Measurements from ENCODE around the gene AKAP13. TPM values are rescaled to one million over a fixed set of nuclear protein-coding genes. Genes with fewer than 3 reads are reported as not detected.

AKAP13 gene
- total RNA-seq, 1 donor, result 346 TPM

DNA sequence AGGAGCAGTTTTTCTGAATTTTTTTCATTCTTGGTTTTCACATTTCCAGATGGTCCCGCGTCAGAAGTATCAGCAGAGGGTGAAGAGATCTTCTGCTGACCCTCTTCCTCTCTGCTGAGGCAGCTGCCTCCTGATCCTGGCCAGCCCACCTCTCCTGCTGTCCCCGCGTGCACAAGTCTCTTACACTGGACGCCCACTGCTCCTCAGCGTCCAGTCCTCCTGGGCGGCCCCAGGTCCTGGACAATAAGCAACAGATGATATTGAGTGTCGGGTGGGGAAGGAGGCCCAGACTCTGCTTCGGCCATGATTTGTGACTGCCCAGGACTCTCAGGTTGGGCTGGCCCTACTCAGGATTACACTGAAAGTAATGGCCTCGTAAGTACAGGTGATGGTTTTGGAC lies 364.2 kb downstream of the AKAP13 start:
- H3K9me3 ChIP-seq (ENCODE audit: low read depth, low read length), result no peaks in the 10 kb centered on the region

DNA sequence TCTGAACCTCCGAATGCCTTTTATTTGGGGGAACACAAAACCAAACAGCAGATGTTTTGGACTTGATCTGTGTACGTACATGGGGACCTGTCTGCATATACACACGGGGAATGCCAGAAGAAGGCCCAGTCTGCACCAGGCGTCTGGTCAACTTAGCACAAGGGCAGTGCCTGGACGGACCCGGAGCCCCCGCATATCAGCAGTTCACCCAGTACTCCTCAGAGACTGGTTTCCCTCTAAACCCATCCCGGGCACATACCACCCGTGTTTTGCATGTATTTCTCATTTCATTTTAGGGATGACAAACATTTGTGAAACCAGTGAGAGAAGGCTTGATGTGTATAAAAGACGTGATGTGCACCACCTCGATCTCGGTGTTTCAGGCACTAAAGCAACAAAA lies 364.6 kb downstream of the AKAP13 start:
- Histone ChIP-seq H3K27me3 (ENCODE audit: insufficient read depth, low read length) (no peaks in the 10 kb centered on the region), H3K9me3 (ENCODE audit: low read depth, low read length) (no peaks in the 10 kb centered on the region), H3K4me3 (ENCODE audit: low read length) (no peak overlapping the region), H3K4me1 (ENCODE audit: insufficient read depth, low read length) (no peaks in the 10 kb centered on the region)

More for the DNA sequence above, 364.2 kb downstream of the AKAP13 start:
- H3K4me1 ChIP-seq (ENCODE audit: insufficient read depth, low read length), result no peaks in the 10 kb centered on the region
- H3K27me3 ChIP-seq (ENCODE audit: insufficient read depth, low read length), result no peaks in the 10 kb centered on the region
- no peak overlapping the region for H3K4me3 ChIP-seq (ENCODE audit: low read length)

DNA sequence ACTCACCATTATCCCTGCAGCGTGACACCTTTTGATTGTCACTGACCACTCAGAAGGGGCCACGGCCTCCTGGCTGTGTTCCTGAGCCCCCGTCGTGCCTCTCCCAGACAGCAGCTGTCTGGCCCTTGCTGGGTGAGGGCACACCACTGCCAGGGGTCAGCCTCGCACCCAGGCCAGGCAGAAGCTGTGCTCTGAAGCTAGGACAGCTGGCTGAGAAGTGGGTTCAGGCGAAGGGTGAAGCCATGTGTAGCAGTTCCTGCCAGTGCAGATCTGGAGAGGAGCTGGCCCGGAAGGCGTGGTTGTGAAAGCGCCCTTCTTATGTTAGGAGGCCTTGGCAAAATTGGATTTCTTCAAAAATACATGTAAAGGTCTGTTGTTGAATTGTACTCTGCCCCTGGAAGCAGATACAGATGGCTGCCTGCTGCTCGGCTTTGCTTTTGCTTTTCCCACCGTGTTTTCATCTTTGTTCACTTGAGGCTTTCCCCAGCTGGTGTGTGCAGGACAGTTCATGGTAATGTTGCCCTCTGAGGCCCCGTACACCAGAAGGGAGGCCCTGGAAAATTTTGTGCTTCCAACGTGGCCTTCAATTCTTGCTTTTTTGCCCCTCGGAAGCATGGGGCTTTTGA lies 365.2 kb downstream of the AKAP13 start:
- H3K27me3 ChIP-seq (ENCODE audit: insufficient read depth, low read length), result no peaks in the 10 kb centered on the region
- H3K4me1 ChIP-seq (ENCODE audit: insufficient read depth, low read length), result no peaks in the 10 kb centered on the region
- H3K4me3 ChIP-seq (ENCODE audit: low read length), result no peak overlapping the region
- H3K9me3 ChIP-seq (ENCODE audit: low read depth, low read length), result no peaks in the 10 kb centered on the region

DNA sequence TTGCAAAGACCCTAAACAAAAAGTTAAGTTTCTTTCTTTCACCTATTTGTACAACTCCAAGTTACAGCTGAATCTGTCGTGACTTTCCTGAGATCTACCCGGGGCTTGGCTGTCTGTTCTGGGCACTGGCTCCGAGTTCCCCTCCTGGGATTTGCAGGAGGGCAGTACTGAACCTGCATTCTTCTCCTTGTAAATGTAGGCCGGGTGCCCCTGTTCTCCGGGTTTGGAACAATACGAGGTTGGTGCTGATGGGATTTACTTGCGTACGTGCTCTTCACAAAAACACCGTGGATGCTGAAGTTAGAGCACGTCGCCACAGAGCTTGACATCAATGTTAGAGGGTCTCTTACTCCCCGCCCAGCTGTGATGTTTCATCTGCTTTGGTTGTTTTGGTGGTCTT lies 366.2 kb downstream of the AKAP13 start:
- Histone ChIP-seq H3K9me3 (ENCODE audit: low read depth, low read length) (no peaks in the 10 kb centered on the region), H3K27me3 (ENCODE audit: insufficient read depth, low read length) (no peaks in the 10 kb centered on the region), H3K4me3 (ENCODE audit: low read length) (no peak overlapping the region), H3K4me1 (ENCODE audit: insufficient read depth, low read length) (no peaks in the 10 kb centered on the region)

DNA sequence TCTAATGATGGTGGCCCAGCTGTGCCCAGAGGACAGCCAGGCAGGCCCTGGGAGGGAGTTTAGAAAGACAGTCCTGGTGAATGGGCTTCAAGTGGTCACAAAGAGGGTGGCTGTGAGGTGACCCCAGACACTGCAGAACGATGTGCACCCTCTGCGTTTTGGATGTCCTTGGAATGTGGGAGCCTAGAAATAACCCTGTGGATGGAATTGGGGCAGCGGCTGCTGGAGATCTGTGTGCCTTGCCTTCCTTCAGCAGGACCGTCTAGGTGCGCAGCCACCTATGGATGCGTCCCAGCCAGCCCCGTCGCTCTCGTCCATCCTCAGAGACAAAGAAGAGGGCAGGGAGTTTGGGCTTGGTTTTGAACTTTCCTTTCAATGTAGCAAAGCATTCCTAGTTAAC lies 367.8 kb downstream of the AKAP13 start:
- no peaks in the 10 kb centered on the region for H3K9me3 ChIP-seq (ENCODE audit: low read depth, low read length)
- H3K27me3 ChIP-seq (ENCODE audit: insufficient read depth, low read length), result no peaks in the 10 kb centered on the region
- H3K4me1 ChIP-seq (ENCODE audit: insufficient read depth, low read length), result no peaks in the 10 kb centered on the region
- H3K4me3 ChIP-seq (ENCODE audit: low read length), result no peak overlapping the region

DNA sequence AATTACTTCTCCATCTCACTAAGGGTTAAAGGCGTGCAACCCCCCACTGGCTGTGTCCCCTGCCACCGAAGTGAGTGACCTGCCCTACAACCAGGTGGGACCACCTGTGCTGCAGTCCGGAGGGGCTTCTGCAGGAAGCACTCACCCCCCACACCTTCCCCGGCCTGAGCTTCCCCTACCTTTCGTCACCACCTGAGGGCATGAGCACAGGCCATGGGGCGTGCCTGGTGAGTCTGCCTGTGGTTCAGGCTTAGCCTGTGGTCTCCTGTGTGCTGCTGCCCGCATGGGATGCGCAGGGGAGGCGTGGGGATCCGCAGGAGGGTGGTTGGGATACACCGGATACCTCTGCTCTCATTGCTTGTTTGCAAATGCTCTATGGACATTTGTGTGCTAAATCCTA lies 368.3 kb downstream of the AKAP13 start:
- Histone ChIP-seq H3K4me1 (ENCODE audit: insufficient read depth, low read length) (no peaks in the 10 kb centered on the region), H3K27me3 (ENCODE audit: insufficient read depth, low read length) (no peaks in the 10 kb centered on the region), H3K4me3 (ENCODE audit: low read length) (no peak overlapping the region), H3K9me3 (ENCODE audit: low read depth, low read length) (no peaks in the 10 kb centered on the region)

DNA sequence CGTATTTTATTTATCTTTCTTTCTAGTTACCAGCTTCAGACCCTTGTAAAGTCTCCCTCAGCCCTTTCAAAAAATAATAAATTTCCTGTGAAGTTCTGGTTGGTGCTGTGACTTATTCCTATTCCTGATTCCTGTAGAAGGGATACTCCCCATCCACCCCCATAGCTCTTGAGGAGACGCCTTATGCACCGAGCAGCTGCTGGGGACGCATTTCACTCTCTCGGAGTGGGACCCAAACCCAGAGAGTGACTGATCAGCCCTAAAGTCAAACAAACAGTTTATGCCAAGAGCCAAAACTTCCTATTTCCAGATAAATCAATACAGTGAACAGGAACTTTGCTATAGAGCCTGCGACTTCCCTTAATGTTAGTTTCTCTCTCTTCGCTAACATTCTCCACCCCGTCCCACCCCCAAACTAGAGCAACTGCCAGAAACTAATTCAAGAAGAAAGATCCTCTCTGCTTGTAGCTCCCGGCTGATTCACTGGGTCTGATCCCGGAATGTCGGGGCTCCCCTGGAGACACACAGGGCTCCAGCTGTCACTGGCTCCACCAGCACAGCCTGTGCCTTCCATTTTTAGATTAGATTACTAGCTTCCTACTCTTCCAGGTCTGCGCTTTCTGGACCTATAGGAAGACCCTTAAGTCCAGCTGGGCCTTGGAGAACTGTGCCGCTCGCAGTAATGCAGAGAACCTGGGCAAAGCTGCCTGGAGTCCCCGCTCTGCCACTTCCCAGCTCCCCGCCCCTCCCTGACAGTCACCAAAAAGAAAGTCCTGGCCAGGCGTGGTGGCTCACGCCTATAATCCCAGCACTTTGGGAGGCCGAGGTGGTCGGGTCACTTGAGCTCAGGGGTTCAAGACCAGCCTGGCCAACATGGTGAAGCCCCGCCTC lies 369.1 kb downstream of the AKAP13 start:
- Histone ChIP-seq H3K4me1 (ENCODE audit: insufficient read depth, low read length) (no peaks in the 10 kb centered on the region), H3K4me3 (ENCODE audit: low read length) (no peak overlapping the region), H3K27me3 (ENCODE audit: insufficient read depth, low read length) (no peaks in the 10 kb centered on the region), H3K9me3 (ENCODE audit: low read depth, low read length) (no peaks in the 10 kb centered on the region)

DNA sequence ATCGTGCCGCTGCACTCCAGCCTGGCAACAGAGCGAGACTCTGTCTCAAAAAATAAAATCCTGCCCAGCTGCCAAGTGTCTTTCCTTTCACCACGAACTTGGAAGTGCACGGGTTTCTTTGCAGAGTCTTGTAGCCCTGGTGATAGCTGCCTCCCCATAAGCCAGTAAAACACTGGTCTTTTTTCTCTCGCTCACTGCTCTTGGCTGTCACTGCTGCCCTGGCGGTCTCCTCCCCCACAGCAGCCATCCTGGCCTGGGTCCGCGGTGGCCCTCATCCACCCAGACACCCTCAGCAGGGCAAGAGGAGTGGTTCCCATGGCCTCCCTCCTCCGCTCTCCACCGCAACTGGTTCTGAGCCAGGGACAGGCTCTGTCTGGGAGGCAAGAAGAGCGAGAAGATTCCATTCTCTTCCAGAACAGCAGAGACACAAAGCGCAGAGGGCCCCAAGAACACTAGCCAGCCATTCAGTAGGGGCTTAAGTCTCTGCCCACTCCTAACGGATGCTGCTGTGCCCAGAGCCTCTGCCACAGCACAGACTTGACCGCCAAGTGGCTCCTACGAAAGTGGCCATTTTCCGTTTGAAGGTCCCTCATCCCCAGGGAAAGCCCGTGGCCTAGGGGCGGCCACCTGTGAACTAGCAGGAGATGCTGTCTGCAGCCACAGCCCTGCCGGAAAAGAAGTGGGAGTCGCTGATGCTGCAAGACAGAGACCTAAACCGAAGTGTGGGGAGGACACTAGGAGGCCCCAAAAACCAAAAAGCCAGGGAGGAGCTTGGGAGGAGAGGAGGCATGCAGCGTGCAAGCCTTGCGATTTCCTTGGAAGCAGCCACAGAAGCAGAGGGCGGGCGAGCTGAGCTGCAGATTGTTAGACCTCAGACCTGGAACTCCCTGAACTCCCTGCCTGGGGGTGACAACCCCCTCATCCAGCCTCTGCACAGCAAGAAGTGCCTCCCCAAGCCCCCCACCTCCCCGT lies 370.2 kb downstream of the AKAP13 start:
- Histone ChIP-seq H3K27me3 (ENCODE audit: insufficient read depth, low read length) (no peaks in the 10 kb centered on the region), H3K4me3 (ENCODE audit: low read length) (no peak overlapping the region), H3K4me1 (ENCODE audit: insufficient read depth, low read length) (no peaks in the 10 kb centered on the region), H3K9me3 (ENCODE audit: low read depth, low read length) (no peaks in the 10 kb centered on the region)

DNA sequence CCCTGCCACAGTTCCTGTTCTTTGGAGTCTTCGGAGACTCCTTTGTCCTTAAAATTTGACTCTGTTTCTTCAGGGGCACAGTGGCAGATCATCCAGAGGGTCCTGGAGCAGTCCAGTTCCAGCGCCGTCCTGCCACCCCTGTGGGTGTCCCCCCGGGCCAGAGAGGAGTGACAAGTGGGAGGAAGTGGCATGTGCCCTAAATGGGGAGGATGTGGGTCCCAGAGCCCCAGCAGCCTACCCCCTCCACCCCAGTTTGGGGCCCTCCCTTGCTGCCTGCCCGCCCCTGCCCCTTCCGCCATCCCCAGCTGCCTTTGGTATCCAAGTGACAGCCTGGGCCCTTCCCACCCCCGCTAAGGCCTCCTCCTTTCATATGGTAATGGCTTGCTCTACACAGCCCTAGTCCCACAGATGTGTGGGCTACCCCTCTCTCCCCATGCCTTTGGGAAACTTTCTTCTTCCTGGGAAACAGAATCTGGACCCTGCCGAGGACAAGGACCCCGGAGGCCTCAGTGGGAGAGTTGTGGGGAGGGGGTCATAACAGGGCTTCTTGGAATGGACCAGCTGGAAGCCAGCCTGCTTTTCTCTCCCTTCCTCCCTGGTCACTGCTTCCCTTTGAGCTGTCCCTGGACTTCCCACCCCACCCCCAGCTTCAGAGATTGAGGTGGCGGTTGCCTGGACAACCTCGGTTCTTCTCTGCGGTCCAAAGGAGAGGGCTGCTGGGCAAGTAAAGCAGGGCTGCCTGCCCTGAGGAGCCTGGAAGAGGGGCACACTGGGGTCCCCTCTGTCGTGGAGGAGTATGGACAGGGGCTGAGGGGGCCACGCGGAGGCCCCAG lies 371.1 kb downstream of the AKAP13 start:
- Histone ChIP-seq H3K4me3 (ENCODE audit: low read length) (no peak overlapping the region), H3K27me3 (ENCODE audit: insufficient read depth, low read length) (no peaks in the 10 kb centered on the region)

DNA sequence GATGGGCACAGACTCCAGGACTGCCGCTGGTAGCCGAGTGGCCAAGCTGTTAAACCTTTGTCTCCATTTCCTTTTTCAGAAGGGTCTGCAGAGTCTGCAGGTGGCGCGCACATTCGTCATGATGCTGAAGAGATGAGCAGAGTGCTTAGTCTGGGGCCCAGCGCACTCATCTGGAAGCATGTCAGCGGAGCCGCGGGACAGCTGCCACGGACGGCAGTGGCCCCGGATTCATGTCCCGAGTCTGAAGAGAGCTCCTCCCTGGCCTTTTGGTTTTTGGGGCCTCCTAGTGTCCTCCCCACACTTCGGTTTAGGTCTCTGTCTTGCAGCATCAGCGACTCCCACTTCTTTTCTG lies 371.7 kb downstream of the AKAP13 start:
- Histone ChIP-seq H3K4me1 (ENCODE audit: insufficient read depth, low read length) (no peaks in the 10 kb centered on the region), H3K4me3 (ENCODE audit: low read length) (no peak overlapping the region), H3K27me3 (ENCODE audit: insufficient read depth, low read length) (no peaks in the 10 kb centered on the region), H3K9me3 (ENCODE audit: low read depth, low read length) (no peaks in the 10 kb centered on the region)

More for the DNA sequence above, 371.1 kb downstream of the AKAP13 start:
- no peaks in the 10 kb centered on the region for H3K4me1 ChIP-seq (ENCODE audit: insufficient read depth, low read length)
- no peaks in the 10 kb centered on the region for H3K9me3 ChIP-seq (ENCODE audit: low read depth, low read length)

DNA sequence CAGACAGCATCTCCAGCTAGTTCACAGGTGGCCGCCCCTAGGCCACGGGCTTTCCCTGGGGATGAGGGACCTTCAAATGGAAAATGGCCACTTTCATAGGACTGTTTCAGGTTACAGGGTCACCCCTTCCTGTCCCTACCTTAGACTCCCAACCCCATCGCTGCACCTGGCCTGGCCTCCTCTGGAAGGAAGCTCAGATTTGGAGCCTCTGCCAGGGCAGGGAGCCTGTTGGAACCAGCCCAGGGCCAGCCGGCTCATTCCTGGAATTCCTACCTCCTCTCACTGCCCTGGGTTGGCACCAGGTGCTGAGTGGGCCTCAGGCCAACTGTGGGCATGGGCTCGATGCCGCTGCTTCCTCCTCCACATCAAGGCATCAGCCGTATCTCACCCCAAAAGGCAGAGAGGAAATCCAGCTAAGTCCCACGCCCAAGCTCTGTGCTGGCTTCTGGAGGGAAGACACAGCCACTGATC lies 372.1 kb downstream of the AKAP13 start:
- no peak overlapping the region for H3K4me3 ChIP-seq (ENCODE audit: low read length)
- H3K27me3 ChIP-seq (ENCODE audit: insufficient read depth, low read length), result no peaks in the 10 kb centered on the region
- no peaks in the 10 kb centered on the region for H3K4me1 ChIP-seq (ENCODE audit: insufficient read depth, low read length)
- no peaks in the 10 kb centered on the region for H3K9me3 ChIP-seq (ENCODE audit: low read depth, low read length)

DNA sequence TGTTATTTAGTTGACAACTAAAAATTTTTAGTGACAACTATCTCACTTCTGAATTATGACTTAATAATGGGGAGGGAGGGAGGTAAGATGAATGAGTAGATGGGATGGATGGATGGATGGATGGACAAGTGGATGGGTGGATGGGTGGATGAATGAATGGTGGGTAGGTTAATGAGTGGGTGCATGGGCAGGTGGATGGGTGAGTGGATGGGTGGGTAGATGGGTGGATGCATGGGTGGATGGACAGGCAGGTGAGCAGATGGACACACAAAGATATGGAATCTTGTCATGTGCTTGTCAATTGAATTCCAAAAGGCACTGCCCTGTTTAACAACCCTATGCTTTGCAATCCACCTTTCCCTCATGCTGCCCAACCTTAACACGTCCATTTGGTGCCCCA lies 372.9 kb downstream of the AKAP13 start:
- no peaks in the 10 kb centered on the region for H3K27me3 ChIP-seq (ENCODE audit: insufficient read depth, low read length)
- H3K4me3 ChIP-seq (ENCODE audit: low read length), result no peak overlapping the region
- H3K9me3 ChIP-seq (ENCODE audit: low read depth, low read length), result no peaks in the 10 kb centered on the region

DNA sequence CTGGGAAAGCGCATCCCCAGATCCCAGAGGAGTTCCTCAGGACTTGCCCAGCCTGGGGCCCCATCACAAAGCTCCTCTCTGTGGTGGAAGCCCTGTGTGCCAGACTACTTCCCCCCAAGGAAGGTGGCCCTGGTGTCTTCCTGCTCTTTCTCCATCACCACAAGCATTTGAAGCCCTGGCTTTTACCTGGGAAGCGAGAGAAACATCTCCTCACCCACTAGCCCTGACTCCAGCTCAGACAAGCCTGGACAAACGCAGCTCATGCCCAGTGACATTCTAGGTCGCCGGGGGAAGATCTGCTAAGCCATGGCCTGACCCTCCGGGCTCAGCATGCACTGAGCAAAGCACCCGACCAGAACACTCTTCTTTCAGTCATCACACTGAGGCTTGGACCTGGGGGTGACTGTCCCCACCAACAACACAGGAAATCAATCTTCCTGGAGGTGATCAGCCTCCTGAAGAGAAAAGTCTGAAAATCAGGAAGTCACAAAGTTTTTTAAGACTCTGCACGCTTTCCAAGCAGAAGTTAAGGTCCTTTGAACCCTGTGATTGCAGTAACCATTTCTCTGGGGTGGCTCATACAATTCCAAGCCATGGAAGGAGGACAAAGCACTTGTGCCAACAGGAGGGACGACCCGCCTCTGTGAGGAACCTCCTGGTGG lies 373.5 kb downstream of the AKAP13 start:
- Histone ChIP-seq H3K27me3 (ENCODE audit: insufficient read depth, low read length) (no peaks in the 10 kb centered on the region), H3K4me1 (ENCODE audit: insufficient read depth, low read length) (no peaks in the 10 kb centered on the region), H3K9me3 (ENCODE audit: low read depth, low read length) (no peaks in the 10 kb centered on the region), H3K4me3 (ENCODE audit: low read length) (no peak overlapping the region)

More for the DNA sequence above, 372.9 kb downstream of the AKAP13 start:
- H3K4me1 ChIP-seq (ENCODE audit: insufficient read depth, low read length), result no peaks in the 10 kb centered on the region

DNA sequence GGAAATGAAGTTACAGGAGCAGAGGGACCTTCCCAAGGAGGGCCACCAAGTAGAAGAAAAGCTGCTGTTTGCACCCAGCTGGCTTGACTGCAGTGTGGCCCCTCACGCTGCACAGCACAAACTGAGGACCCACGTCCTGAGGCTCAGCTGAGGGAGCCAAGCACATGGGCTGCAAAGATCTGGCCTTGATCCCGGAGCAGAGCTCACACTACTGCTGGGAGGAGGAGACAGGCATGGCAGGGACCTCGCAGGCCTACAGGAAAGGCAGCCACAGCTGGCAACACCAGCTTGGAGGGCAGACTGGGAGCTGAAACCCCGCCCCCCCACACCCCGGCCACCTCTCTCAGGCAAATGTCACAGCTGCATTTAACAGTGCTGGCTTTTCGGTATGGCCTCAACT lies 374.6 kb downstream of the AKAP13 start:
- Histone ChIP-seq H3K27me3 (ENCODE audit: insufficient read depth, low read length) (no peaks in the 10 kb centered on the region), H3K4me1 (ENCODE audit: insufficient read depth, low read length) (no peaks in the 10 kb centered on the region), H3K9me3 (ENCODE audit: low read depth, low read length) (no peaks in the 10 kb centered on the region), H3K4me3 (ENCODE audit: low read length) (no peak overlapping the region)
